MCF 10A (cell line): ENCODE data around the gene OR10AD1. TPM values are rescaled to one million over a fixed set of nuclear protein-coding genes. Genes with fewer than 3 reads are reported as not detected.

Source experiments
- BruUV-seq: library from RNA; stranded (reverse); fragments of 400-500 nt; replicated peaks from 2 replicates; lab custom pipeline; 2021; lab: Mats Ljungman, UMichigan
- CTCF ChIA-PET: fragments of 300-600 bp; sonication (Branson Sonifier 250); formaldehyde crosslinking; extraction: SDS; loops from one replicate; lab custom pipeline; 2021; ENCODE audit warnings: antibody characterized with exemption, inconsistent platforms; lab: Yijun Ruan, JAX
- POLR2A ChIA-PET: fragments of 300-600, 350-650 bp; sonication (Branson Sonifier 250); formaldehyde crosslinking; extraction: SDS; loops from one replicate; lab custom pipeline; 2020; ENCODE audit warnings: antibody characterized with exemption, inconsistent platforms; lab: Yijun Ruan, JAX
- DNase-seq: peaks from one replicate; pipeline ENCODE4 v3.0.0-alpha.2; 2018; ENCODE audit not compliant: unreplicated experiment
- H3K27ac Mint-ChIP-seq: one replicate; pipeline ENCODE4 v1.8.0; 2022; ENCODE audit warnings: mild to moderate bottlenecking, low read depth, mixed read lengths; ENCODE audit not compliant: unreplicated experiment
- H3K27me3 Mint-ChIP-seq: one replicate; pipeline ENCODE4 v1.8.0; 2022; ENCODE audit warnings: mixed read lengths; ENCODE audit not compliant: insufficient read depth, unreplicated experiment
- H3K36me3 Mint-ChIP-seq: one replicate; pipeline ENCODE4 v1.8.0; 2022; ENCODE audit warnings: mild to moderate bottlenecking, moderate library complexity, mixed read lengths; ENCODE audit not compliant: insufficient read depth, unreplicated experiment
- H3K4me1 Mint-ChIP-seq: one replicate; pipeline ENCODE4 v1.8.0; 2022; ENCODE audit warnings: mixed read lengths; ENCODE audit not compliant: insufficient read depth, unreplicated experiment
- H3K4me3 Mint-ChIP-seq: one replicate; pipeline ENCODE4 v1.8.0; 2022; ENCODE audit warnings: mild to moderate bottlenecking, moderate library complexity, mixed read lengths; ENCODE audit not compliant: unreplicated experiment
- H3K9me3 Mint-ChIP-seq: one replicate; pipeline ENCODE4 v1.8.0; 2022; ENCODE audit warnings: mixed read lengths; ENCODE audit not compliant: unreplicated experiment
- intact Hi-C: fragments of 100-400 bp; cut with micrococcal nuclease; formaldehyde crosslinking; loops from 2 replicates; pipeline ENCODE4 v1.14.1; 2022
- total RNA-seq: library from RNA; stranded (reverse); gene quantifications from 2 replicates; pipeline ENCODE4 v1.2.3, GENCODE V29; 2022
- TF ChIP-seq, protein P1 (sequence below): fragments of 200-600 bp; IDR thresholded peaks from one replicate; pipeline ENCODE4 v1.8.0; 2022; ENCODE audit warnings: antibody characterized with exemption, mild to moderate bottlenecking; ENCODE audit not compliant: unreplicated experiment

The OR10AD1 gene
- total RNA-seq, 1 experiment from 2014 or later = not detected

DNA sequence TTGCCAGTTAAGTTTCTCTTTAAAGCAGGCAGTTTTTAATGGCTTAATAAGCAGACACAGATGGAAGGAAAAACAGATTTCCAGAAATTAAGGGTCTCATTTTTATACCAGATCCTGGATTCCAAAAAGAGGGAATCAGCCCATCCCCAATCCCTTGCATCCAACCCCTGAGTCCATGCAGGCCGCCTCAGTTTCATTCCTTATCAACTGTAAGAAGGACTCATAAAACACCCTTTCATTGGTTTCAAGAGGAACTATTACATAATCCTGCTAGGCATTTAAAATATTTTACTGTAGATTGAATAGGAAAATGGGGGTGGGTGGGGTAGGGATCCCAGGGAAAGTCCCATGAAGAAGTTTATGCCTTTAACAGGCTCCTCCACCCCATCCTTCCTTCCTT is 10.2 kb downstream of the OR10AD1 start:
- CTCF ChIA-PET = interaction anchor here (0.6 kb wide), 1 partner anchor 427 kb away, joined by 4 read pairs; no protein-coding TSS in a partner anchor
- no peak for DNase-seq
- H3K27me3 Mint-ChIP-seq = peaks cover 53% of the 10 kb centered on the region
- H3K9me3 Mint-ChIP-seq = no peaks in the 10 kb centered on the region
- H3K4me3 Mint-ChIP-seq = no peak overlapping the region
- no peak overlapping the region for H3K27ac Mint-ChIP-seq
- intact Hi-C loops = loop anchor here (5.0 kb wide), 1 partner anchor 424 kb away; no protein-coding TSS in a partner anchor
- POLR2A ChIA-PET = interaction anchor here (0.6 kb wide), 2 partner anchors 22 to 765 kb away, joined by 3 read pairs; no protein-coding TSS in a partner anchor
- BruUV-seq = no TSS peak
- no peaks in the 10 kb centered on the region for H3K36me3 Mint-ChIP-seq
- TF ChIP-seq, protein P1, sequence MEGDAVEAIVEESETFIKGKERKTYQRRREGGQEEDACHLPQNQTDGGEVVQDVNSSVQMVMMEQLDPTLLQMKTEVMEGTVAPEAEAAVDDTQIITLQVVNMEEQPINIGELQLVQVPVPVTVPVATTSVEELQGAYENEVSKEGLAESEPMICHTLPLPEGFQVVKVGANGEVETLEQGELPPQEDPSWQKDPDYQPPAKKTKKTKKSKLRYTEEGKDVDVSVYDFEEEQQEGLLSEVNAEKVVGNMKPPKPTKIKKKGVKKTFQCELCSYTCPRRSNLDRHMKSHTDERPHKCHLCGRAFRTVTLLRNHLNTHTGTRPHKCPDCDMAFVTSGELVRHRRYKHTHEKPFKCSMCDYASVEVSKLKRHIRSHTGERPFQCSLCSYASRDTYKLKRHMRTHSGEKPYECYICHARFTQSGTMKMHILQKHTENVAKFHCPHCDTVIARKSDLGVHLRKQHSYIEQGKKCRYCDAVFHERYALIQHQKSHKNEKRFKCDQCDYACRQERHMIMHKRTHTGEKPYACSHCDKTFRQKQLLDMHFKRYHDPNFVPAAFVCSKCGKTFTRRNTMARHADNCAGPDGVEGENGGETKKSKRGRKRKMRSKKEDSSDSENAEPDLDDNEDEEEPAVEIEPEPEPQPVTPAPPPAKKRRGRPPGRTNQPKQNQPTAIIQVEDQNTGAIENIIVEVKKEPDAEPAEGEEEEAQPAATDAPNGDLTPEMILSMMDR = no peak
- peaks cover 7% of the 10 kb centered on the region for H3K4me1 Mint-ChIP-seq

DNA sequence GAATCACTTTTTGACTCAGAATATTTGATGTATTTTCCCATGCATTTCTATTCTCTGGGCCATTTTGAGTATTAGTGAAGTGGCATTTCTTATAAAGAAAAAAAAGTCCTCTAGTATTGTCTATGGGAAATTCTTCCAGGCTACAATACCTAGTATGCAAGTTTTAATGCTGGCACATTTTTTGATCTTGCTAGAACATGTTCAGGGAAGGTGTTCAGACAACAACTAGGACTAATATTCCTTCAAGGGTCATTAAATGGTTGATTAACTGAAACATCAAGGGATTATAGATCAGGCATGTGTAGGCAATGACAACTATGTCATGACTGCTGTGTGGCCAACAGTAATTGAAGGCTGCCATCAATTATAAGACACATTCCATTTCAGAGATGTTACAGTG is 12.0 kb downstream of the OR10AD1 start:
- ChIA-PET CTCF (interaction anchor here (0.6 to 2.5 kb wide), 2 partner anchors 15 to 292 kb away, joined by 3 to 15 read pairs; no protein-coding TSS in a partner anchor), POLR2A (no interaction called here)
- no peak overlapping the region for H3K27ac Mint-ChIP-seq
- H3K36me3 Mint-ChIP-seq = no peaks in the 10 kb centered on the region
- H3K27me3 Mint-ChIP-seq = peaks cover 65% of the 10 kb centered on the region
- TF ChIP-seq, protein P1 = no peak
- BruUV-seq = no TSS peak
- no peak overlapping the region for H3K4me3 Mint-ChIP-seq
- no peaks in the 10 kb centered on the region for H3K4me1 Mint-ChIP-seq
- H3K9me3 Mint-ChIP-seq = no peaks in the 10 kb centered on the region
- no peak for DNase-seq
- intact Hi-C loops = loop anchor here (5.0 kb wide), 1 partner anchor 426 kb away; no protein-coding TSS in a partner anchor

DNA sequence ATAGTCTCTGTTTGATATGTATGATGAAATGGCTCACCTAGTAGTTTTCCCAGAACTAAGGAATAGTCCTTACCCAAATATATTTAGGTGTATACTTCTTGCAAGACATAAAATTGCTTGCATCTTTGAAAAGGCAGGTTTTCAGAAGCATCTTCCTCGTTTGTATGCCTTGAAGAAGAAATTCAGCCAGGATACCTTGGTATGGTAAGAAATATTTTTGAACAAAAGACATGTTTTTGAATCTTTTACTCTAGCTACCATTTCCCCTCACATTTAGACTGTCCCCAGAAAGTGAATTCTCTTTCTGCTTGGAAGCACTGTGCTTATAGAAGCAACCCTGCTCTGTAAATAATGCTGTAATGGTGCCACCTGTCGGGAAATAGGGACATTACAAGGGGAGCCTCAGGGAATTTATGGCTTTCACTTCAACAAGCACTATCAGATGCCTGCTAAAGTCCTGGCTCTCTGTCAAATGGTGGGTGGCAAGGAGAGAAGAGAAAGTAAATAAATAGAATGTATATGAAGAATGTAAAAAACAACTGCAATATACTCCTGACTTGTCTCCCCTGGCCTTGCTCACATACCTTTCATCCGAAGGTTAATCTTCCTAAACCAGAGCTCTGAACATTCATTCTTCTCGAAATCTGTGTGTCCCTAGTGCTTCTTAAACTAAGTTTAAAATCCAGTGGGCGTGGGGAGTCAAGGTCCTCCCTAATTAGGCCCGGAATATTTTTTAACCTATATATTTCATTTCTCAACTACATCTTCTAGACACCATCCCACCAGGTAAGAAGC is 13.6 kb downstream of the OR10AD1 start:
- H3K36me3 Mint-ChIP-seq = no peaks in the 10 kb centered on the region
- ChIA-PET CTCF (interaction anchor here (0.6 to 4.0 kb wide), 28 partner anchors 9 to 536 kb away, joined by 3 to 30 read pairs (median 3); partner anchors contain the start of gene VDR), POLR2A (interaction anchor here (0.6 to 0.9 kb wide), 2 partner anchors 14 to 499 kb away, joined by 3 read pairs; no protein-coding TSS in a partner anchor)
- H3K4me1 Mint-ChIP-seq = peaks cover 5% of the 10 kb centered on the region
- peaks cover 67% of the 10 kb centered on the region for H3K27me3 Mint-ChIP-seq
- H3K27ac Mint-ChIP-seq = no peak overlapping the region
- intact Hi-C loops = loop anchor here (5.0 kb wide), 2 partner anchors 227 to 428 kb away; partner anchors contain the start of gene TMEM106C
- TF ChIP-seq, protein P1 = peak; percentile 78
- BruUV-seq = no TSS peak
- no peak overlapping the region for H3K4me3 Mint-ChIP-seq
- no peaks in the 10 kb centered on the region for H3K9me3 Mint-ChIP-seq
- peak; percentile 78 for DNase-seq
